IPS-18c (cell line): ENCODE results near the gene CSF3.

Experiments used
- H3K4me3 ChIP-seq: 2 replicates; pipeline ENCODE4 v1.7.0; 2013; ENCODE audit warnings: low read depth, mild to moderate bottlenecking, low read length, moderate library complexity; ENCODE audit not compliant: insufficient read depth
- H3K9me3 ChIP-seq: one replicate; pipeline ENCODE4 v1.6.1; 2013; ENCODE audit warnings: mild to moderate bottlenecking, low read length, moderate library complexity; ENCODE audit not compliant: control insufficient read depth, insufficient read depth

The CSF3 gene

DNA sequence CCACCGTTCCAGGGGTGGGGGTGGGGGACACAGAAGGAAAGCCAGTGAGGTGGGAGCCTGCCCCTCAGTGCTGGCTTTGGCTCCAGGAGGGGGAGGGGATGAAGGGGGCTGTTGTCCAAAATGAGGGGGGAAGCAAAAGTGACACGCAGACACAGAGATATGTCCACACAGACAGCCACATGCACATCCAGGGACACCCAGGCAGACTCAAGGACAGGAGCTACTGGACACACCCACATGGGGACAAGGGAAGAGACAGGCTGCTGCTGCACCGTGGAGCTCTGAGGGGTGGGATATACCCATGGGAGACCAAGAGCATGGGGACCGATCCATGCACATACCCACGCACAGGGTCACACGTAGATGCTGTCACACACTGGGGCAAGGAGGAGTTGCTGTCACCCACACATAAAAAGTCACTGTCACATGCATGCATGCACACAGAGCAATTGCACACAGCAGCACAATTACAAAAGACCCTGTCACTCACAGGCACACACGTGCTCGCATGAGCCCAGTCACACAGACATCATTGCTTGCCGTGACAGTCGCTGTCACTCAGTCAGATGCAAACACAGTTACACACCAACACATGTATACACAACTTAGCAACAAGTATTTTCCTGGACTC, 48.8 kb downstream of the CSF3 start:
- peak overlapping the region; percentile 82 for H3K4me3 ChIP-seq
- H3K9me3 ChIP-seq = peaks cover 2% of the 10 kb centered on the region

DNA sequence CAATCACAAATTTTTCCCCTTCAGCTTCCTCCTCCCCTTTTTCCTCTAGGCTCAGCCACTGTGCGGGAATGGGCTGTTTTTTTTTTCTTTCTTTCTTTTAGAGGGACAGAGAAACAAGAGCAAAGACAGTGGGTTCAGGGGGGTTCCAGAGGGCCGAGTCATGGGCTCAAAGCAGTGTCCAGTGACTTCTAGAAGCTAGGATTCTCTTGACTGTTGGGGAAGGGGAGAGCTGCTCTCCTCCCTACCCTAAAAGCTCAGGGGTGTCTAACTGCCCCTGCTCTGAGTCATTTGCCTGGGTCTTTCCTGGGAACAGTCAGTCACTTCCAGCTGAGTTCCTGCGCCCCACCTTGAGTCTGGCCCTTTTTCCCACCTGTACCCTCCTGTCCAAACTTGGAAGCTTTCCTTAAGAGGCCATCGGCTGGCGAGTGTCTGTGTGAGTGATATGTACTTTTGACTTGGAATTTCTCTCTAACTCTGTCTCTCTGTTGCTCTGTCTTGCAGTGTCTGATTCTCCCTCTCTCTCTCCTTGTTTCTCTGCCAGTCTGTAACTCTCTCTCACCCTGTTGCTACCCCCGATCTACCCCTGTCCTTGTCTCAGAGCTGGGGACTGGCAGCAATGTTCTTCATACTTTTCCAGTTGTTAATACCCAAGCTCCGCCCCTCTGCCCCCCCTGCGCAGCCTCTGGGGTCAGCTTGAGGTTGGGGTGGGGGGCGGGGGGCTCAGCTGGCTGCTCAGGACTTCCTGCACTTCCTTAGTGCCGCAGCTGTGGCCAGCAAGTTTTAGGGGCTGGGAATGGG, 49.9 kb downstream of the CSF3 start:
- Histone ChIP-seq H3K4me3 (no peak overlapping the region), H3K9me3 (peaks cover 2% of the 10 kb centered on the region)

DNA sequence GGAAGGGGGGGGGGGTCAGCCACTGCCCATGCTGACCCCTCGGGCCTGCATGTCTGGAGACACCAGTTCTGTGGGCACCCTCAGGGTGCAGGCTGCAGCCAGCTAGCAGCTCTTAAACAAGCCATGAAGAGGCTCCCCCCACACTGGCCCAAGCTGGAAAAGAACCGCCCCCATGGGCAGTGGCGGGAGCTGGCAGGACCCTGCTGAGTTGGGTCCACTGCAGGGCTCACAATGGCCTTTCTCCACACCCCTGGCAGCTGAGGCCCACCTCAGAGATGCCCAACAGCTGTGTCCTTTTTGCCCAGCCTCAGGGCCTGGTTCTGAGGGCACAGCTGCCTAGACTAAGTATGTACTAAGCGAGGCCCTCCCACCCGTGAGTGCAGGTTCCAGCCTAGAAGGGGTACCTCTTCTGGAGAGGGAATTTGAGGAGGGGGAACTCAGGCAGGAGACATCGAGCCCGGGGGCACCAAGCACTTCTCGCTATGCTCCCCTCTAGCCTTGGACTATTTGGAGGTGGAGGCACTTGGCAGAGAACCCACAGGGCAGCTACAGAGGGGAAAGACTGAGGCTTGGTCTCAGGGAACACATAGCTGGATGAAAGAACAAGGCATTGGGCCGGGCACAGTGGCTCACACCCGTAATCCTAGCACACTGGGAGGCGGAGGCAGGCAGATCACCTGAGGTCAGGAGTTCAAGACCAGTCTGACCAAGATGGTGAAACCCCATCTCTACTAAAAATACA, 50.7 kb downstream of the CSF3 start:
- Histone ChIP-seq H3K9me3 (peaks cover 2% of the 10 kb centered on the region), H3K4me3 (no peak overlapping the region)
